ENCODE measurements around the gene S100A1.
A peak's percentile ranks its signal among the peaks of the same experiment; 100 is the strongest.

The S100A1 gene

DNA sequence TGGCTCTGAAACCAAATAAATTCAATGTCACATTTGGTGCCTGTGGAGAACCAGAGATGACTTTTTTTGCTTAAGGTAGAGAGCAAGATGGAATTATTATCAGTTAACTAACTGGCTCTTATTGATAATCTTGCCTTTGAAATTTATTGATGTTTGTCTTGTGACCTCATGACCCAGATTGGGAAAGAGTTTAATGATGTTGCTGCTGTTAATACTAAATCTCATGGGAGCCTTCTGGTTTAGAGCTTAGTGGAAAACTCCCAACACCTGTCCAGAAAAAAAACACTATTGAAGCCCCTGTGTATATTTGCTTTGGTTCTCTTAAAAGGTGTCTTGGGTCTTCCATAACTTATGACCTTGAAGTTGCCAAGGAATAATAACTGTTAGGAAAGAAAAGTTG, 15.6 kb downstream of the S100A1 start:
- Mint-ChIP-seq H3K9me3 (no peaks in the 10 kb centered on the region), H3K27me3 (no peaks in the 10 kb centered on the region), H3K4me1 (ENCODE audit: low read depth) (peaks cover 59% of the 10 kb centered on the region), H3K36me3 (ENCODE audit: low read depth) (peaks cover 94% of the 10 kb centered on the region), H3K27ac (no peak overlapping the region), H3K4me3 (no peak overlapping the region)
- intact Hi-C loops (cut with micrococcal nuclease), result no loop called here

DNA sequence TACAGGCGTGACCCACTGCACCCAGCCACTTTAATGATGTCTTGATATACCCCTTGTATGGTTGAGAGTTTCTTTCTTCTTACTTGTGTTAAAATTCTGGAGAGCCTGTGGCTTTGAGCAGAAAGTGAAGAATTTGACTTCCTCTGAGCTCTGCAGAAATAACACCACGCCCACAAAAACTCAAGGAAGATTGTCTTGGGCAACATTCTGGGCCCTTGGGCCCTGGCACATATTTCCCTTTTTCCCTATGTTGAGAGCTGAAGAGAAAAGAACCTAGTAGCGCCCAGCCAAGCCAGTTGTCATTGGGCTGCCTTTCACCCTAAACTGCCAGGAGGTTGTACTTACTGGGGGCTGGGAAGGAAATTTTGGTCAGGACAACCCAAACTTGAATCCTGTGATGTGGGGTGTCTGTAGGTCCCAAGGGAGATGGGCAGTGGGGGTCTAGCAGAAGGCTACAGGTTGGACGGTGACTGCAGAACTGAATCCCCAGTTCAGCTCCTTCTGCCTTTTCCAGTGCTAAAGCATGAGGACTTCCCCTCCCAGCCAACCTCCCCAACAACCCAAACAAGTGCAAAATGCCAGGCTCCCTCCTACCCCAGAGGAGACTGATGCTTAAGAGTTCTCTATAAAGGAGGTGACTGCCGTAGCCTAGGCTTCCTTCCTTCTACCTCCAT, 18.6 kb downstream of the S100A1 start:
- Mint-ChIP-seq H3K27me3 (no peaks in the 10 kb centered on the region), H3K27ac (peak overlapping the region; percentile 88), H3K9me3 (no peaks in the 10 kb centered on the region), H3K4me3 (peak overlapping the region; percentile 44), H3K4me1 (ENCODE audit: low read depth) (peaks cover 59% of the 10 kb centered on the region), H3K36me3 (ENCODE audit: low read depth) (peaks cover 64% of the 10 kb centered on the region)
- intact Hi-C loops (cut with micrococcal nuclease), result no loop called here

DNA sequence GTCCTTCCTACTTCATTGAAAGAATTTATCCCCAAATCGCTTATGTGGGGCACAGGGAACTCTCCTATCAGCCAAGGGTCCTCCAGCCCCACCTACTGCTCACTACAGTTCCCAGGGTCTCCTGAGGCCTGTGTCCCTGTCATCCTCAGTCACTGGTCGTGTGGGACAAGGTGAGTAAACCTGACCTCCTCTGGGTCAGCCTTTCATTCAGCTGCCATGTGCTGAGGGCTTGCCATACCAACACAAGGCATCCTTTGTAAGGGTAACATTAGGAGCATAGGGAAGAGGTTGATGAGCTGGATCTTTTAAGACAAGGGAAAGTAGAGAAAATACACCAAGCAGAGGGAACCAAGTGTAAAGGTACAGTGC, 19.1 kb downstream of the S100A1 start:
- H3K27ac Mint-ChIP-seq, result peak overlapping the region; percentile 88
- peaks cover 55% of the 10 kb centered on the region for H3K4me1 Mint-ChIP-seq (ENCODE audit: low read depth)
- H3K27me3 Mint-ChIP-seq, result no peaks in the 10 kb centered on the region
- H3K9me3 Mint-ChIP-seq, result no peaks in the 10 kb centered on the region
- H3K36me3 Mint-ChIP-seq (ENCODE audit: low read depth), result peaks cover 59% of the 10 kb centered on the region
- peak overlapping the region; percentile 44 for H3K4me3 Mint-ChIP-seq
- intact Hi-C loops (cut with micrococcal nuclease), result no loop called here

DNA sequence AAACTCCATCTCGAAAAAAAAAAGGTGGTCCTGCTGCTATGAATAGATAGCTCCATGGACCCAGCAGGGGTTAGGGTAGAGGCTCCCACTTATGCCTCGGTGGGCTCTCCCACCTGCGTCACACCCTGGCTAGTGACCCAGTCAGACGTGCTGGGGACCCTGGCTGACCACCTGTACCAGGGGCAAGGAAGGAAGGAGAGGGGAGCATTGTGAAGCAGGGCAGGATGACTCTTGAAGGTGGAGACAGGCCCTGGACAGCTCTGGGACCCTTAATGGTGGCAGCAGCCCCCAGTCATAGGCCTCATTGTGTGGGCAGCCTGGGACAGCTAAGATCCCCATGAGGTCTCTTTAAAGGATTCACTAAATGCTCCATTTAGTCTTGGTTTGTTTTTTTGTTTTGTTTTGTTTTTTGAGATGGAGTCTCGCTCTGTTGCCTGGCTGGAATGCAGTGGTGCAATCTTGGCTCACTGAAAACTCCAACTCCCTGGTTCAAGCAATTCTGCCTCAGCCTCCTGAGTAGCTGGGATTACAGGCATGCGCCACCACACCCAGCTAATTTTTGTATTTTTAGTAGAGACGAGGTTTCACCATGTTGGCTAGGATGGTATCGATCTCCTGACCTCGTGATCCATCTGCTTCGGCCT, 19.9 kb downstream of the S100A1 start:
- intact Hi-C loops (cut with micrococcal nuclease), result no loop called here
- Mint-ChIP-seq H3K27me3 (no peaks in the 10 kb centered on the region), H3K9me3 (no peaks in the 10 kb centered on the region), H3K4me1 (ENCODE audit: low read depth) (peaks cover 58% of the 10 kb centered on the region), H3K4me3 (peak overlapping the region; percentile 6), H3K36me3 (ENCODE audit: low read depth) (peaks cover 51% of the 10 kb centered on the region), H3K27ac (peak overlapping the region; percentile 88)

DNA sequence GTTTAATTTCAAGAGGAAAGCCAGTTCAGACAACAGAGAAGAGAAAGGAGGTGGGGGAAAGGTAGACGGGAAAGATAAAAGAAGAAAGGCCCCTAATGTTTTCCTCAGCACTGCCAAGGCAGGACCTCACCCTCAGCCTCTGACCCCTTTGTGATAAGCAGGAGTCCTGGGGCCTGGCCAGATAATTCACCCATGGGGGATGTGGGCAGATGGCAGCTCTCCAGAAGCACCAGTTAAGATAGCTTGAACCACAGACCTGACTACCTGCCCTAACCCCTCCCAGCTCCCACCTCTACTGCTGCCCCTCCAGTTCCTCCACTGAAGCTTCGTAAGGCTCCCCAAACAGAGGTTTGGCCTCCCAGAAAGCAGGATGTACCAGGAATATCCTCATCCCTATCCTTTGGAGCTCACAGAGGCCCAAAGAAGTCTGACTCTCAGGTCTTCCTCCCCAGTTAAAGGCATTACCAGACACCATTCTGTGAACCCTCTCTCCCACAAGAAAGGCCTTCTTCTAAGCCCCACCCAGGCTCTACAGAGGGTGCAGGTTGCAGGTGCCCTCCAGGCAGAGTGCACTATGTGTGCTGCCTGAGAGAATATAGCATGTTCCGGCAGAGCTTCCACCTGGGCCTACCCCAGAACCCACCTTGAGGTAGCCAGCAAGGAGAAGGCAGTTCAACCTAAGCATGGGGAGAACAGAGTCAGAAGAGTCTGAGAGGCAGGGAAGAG, 21.1 kb downstream of the S100A1 start:
- Mint-ChIP-seq H3K4me1 (ENCODE audit: low read depth) (peaks cover 55% of the 10 kb centered on the region), H3K27me3 (no peaks in the 10 kb centered on the region), H3K27ac (peak overlapping the region; percentile 23), H3K36me3 (ENCODE audit: low read depth) (peaks cover 39% of the 10 kb centered on the region), H3K4me3 (no peak overlapping the region), H3K9me3 (no peaks in the 10 kb centered on the region)
- intact Hi-C loops (cut with micrococcal nuclease), result no loop called here

DNA sequence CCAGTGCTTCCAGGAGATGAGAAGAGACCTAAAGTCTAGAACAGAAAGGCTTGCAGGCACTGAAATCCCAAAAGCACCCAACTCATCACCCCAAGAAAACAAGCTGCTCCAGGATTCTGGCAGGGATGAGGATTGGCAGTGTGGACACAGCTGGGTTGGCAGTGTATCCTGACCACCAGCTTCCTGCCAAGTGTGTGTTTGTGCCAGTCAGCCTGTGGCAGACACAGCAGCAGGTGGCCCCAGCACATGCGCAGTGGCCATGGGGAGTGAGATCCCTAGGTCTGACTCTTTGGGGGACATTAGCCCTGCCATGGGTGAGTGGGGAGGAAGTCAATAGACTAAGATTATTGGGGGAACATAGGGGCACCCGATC, 21.6 kb downstream of the S100A1 start:
- Mint-ChIP-seq H3K9me3 (no peaks in the 10 kb centered on the region), H3K36me3 (ENCODE audit: low read depth) (peaks cover 34% of the 10 kb centered on the region), H3K27ac (peak overlapping the region; percentile 23), H3K4me3 (no peak overlapping the region), H3K4me1 (ENCODE audit: low read depth) (peaks cover 52% of the 10 kb centered on the region), H3K27me3 (no peaks in the 10 kb centered on the region)
- intact Hi-C loops (cut with micrococcal nuclease), result no loop called here

DNA sequence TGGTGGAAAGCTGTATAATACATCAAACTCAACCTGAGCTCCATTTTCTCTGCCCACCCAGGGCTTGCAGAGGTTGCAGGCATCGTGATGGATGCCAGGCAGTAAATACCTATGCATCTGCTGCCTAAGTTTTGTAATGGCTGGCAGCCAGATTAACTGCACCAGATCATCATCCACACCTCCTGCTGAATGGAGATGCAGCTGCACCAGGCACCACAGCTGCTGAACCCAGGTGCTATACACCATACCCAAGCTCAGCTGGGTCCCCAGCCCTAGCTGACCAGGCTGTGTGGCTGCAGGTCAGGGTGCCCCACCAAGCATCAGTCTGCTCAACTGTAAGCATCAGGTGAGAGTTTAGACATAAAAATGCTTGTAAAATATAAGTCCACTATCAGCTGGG, 23.5 kb downstream of the S100A1 start:
- H3K27ac Mint-ChIP-seq, result no peak overlapping the region
- intact Hi-C loops (cut with micrococcal nuclease), result no loop called here
- H3K9me3 Mint-ChIP-seq, result no peaks in the 10 kb centered on the region
- H3K27me3 Mint-ChIP-seq, result no peaks in the 10 kb centered on the region
- peaks cover 33% of the 10 kb centered on the region for H3K4me1 Mint-ChIP-seq (ENCODE audit: low read depth)
- H3K4me3 Mint-ChIP-seq, result no peak overlapping the region
- H3K36me3 Mint-ChIP-seq (ENCODE audit: low read depth), result peaks cover 15% of the 10 kb centered on the region

DNA sequence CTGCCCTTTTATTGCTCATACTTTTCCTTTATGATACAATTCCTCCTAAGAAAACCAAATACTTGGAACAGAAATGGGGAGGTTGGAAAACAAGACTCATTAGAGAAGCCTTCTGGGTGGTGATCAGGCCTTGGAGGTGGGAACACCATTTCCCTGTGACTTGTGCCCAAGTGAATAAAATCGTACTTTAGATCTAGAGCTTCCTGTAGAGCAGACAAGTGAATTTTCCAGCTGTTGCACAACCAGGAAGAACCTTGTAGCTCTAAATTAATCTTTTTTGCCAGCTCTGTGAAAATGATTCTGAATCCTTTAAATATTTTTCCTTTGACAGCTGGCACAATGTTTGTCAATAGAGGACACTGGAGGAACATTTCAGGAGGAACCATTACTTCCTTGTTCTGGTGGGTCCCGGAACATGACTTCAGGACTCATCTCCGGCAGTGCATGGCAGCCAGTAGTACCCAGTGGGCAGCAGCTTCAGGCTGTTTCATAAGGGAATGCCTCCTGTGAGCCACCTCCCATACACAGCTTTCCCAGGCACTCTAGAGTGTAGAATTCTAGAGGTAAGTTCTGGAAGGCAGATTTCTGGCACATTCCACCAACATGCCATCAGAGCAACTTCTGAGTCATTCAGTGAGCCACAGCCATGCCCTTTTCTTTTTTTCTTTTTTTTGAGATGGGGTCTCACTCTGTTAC, 24.7 kb downstream of the S100A1 start:
- Mint-ChIP-seq H3K9me3 (no peaks in the 10 kb centered on the region), H3K36me3 (ENCODE audit: low read depth) (peaks cover 3% of the 10 kb centered on the region), H3K27ac (peak overlapping the region; percentile 96), H3K4me1 (ENCODE audit: low read depth) (peaks cover 21% of the 10 kb centered on the region), H3K4me3 (no peak overlapping the region), H3K27me3 (no peaks in the 10 kb centered on the region)
- intact Hi-C loops (cut with micrococcal nuclease), result no loop called here

DNA sequence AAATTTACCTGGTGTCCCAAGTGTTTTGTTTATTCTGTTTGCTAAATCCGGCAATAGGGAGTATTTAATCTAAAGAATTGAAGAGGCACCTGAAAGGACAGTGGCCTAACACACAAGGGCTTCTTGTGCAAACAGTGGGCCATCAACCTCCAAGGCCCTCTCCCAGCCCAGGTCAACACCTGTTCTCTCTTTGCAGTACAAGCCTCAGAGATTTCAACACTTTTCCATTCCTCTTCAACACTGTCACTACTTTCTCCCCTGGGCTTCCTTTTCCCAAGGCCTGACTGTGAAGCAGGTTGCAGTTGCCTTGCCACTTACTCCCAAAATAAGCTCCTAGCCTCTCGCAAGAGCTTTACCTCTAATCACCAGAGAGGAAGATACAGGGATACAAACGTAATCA, 27.1 kb downstream of the S100A1 start:
- no peak overlapping the region for H3K4me3 Mint-ChIP-seq
- peaks cover 22% of the 10 kb centered on the region for H3K4me1 Mint-ChIP-seq (ENCODE audit: low read depth)
- intact Hi-C loops (cut with micrococcal nuclease), result no loop called here
- peaks cover 7% of the 10 kb centered on the region for H3K36me3 Mint-ChIP-seq (ENCODE audit: low read depth)
- H3K9me3 Mint-ChIP-seq, result no peaks in the 10 kb centered on the region
- H3K27me3 Mint-ChIP-seq, result no peaks in the 10 kb centered on the region
- H3K27ac Mint-ChIP-seq, result no peak overlapping the region

DNA sequence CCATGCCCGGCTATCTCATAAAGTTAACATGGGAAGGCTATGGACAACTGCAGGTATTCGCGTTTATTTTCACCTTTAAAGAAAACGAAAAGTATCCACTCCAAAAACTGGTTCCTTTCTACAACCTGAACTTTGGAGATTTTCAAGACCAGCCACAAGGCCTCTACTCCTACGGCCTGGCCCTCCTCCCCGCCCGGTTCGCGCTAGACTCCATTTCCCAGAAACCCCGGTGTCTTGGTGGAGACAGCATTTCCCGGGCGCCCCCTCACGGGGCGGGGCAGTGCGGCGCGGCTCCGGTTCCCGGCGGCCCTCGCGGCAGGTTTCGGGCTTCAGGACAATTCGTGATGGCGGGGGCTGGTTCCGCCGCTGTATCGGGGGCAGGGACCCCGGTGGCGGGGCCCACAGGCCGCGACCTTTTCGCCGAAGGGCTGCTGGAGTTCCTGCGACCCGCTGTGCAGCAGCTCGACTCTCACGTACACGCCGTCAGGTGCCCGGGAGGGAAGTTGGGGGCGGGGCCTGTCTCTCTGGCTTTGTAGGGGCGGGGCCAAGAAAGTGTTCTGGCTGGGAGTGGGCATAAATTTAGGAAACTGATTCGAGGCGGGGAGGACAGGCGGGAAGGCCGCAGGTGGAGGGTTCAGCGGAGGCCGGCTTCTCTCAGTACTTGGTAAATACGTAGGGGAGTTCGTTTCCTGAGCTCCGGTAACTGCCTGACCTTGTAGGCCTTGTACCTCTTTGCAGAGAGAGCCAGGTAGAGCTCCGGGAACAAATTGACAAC, 30.4 kb downstream of the S100A1 start, which contains the start of gene SNAPIN:
Gene SNAPIN, plus strand, starts transcription at position 304 of the 775 bp plus-strand sequence. Its CDS starts 41 bp downstream, at position 345.
- peak within 1 kb of the TSS; percentile 95 for H3K4me3 Mint-ChIP-seq
- intact Hi-C loops (cut with micrococcal nuclease), result loop anchor here (1.0 kb wide), 1 partner anchor 24 kb away; the partner anchor contains the start of gene CHTOP
- H3K4me1 Mint-ChIP-seq (ENCODE audit: low read depth), result peaks cover 27% of the 10 kb centered on the region
- peaks cover 7% of the 10 kb centered on the region for H3K36me3 Mint-ChIP-seq (ENCODE audit: low read depth)
- H3K9me3 Mint-ChIP-seq, result no peaks in the 10 kb centered on the region
- peak within 1 kb of the TSS; percentile 96 for H3K27ac Mint-ChIP-seq
- H3K27me3 Mint-ChIP-seq, result no peaks in the 10 kb centered on the region

DNA sequence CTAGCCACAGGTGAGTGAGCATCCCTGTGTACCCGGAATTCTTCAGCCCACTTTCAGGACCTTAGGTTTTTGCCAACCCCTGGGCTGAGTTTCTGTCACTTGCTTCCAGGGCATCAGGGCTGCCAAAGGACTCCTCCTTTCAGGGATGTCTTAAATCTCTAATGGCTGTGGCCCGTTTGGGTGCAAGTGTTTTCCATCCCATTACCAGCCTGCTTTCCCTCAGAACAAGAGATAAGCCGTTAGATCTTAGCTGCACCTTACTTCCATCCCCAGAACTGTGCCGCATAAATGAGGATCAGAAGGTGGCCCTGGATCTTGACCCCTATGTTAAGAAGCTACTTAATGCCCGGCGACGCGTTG, 30.9 kb downstream of the S100A1 start:
- peaks cover 24% of the 10 kb centered on the region for H3K4me1 Mint-ChIP-seq (ENCODE audit: low read depth)
- no peaks in the 10 kb centered on the region for H3K27me3 Mint-ChIP-seq
- peak overlapping the region; percentile 95 for H3K4me3 Mint-ChIP-seq
- H3K27ac Mint-ChIP-seq, result peak overlapping the region; percentile 96
- intact Hi-C loops (cut with micrococcal nuclease), result no loop called here
- peaks cover 7% of the 10 kb centered on the region for H3K36me3 Mint-ChIP-seq (ENCODE audit: low read depth)
- H3K9me3 Mint-ChIP-seq, result no peaks in the 10 kb centered on the region

DNA sequence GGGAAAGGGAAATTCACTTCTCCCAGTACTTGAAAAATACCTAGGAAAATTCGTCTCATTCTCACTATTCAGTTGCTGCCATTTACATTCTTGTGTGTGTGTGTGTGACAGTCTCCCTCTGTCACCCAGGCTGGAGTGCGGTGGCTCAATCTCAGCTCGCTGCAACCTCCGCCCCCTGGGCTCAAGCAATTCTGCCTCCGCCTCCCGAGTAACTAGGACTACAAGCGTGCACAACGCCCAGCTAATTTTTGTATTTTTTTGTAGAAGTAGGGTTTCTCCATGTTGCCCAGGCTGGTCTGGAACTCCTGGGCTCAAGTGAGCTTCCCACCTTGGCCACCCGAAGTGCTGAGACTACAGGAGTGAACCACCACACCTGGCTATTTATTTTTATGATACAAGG, 31.4 kb downstream of the S100A1 start:
- Mint-ChIP-seq H3K36me3 (ENCODE audit: low read depth) (peaks cover 7% of the 10 kb centered on the region), H3K9me3 (no peaks in the 10 kb centered on the region), H3K27ac (peak overlapping the region; percentile 96), H3K27me3 (no peaks in the 10 kb centered on the region), H3K4me3 (peak overlapping the region; percentile 95), H3K4me1 (ENCODE audit: low read depth) (peaks cover 22% of the 10 kb centered on the region)
- intact Hi-C loops (cut with micrococcal nuclease), result no loop called here

DNA sequence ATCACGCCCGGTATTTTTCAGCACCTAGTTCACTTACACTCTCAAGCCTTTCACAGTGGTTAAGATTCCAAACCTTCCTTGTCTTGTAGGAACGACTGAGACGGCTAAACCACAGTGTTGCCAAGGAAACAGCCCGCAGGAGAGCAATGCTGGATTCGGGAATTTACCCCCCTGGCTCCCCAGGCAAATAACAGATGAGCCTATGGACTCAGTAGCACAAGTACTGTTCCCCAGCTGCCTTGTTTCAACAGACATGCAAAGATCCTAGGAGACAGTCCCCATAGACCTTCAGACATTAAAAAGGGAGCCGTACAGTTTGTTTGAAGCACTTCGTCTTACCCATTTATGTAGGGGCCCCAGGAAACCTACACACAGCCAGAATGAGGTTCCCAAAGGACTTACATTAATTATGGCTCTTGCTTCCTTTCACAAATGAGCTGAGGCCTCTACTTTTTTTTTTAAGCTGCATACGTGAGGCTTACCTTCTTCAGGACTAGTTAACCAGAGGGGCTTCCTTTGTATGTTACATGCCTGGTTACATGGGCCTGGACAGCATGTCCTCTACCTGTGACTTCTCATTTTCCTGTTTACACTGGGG, 33.0 kb downstream of the S100A1 start:
- H3K36me3 Mint-ChIP-seq (ENCODE audit: low read depth), result peaks cover 7% of the 10 kb centered on the region
- no peak overlapping the region for H3K4me3 Mint-ChIP-seq
- no peaks in the 10 kb centered on the region for H3K9me3 Mint-ChIP-seq
- H3K4me1 Mint-ChIP-seq (ENCODE audit: low read depth), result peaks cover 22% of the 10 kb centered on the region
- H3K27me3 Mint-ChIP-seq, result no peaks in the 10 kb centered on the region
- H3K27ac Mint-ChIP-seq, result no peak overlapping the region
- intact Hi-C loops (cut with micrococcal nuclease), result no loop called here
